GM12873 (cell line): Measurements from ENCODE around the gene CYS1.

Experiments
- TF ChIP-seq, protein P1 (sequence below): IDR thresholded peaks from 2 replicates; pipeline ENCODE4 v1.5.1; 2012; ENCODE audit warnings: low read depth, mild to moderate bottlenecking, moderate library complexity, low read length, control low read depth; ENCODE audit not compliant: insufficient read depth; ENCODE audit errors: missing control alignments

Gene CYS1

DNA sequence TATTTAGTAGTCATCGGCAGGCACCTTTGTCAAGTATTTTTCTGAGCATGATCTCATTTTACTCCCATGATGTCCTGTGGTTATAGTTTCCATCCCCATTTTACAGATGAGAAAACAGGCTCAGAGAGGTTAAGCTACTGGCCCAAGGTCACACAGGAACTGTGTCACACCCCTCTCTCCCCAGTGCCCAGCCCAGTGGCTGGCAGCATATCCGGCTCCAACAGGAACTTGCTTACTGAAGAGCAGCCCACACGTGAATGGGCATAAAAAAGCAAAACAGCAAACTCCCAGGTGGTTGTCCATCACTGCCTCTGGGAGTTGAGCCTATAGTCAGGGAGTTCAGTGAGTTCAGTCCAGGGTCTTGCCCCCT, 45.2 kb downstream of the CYS1 start:
- TF ChIP-seq, protein P1, sequence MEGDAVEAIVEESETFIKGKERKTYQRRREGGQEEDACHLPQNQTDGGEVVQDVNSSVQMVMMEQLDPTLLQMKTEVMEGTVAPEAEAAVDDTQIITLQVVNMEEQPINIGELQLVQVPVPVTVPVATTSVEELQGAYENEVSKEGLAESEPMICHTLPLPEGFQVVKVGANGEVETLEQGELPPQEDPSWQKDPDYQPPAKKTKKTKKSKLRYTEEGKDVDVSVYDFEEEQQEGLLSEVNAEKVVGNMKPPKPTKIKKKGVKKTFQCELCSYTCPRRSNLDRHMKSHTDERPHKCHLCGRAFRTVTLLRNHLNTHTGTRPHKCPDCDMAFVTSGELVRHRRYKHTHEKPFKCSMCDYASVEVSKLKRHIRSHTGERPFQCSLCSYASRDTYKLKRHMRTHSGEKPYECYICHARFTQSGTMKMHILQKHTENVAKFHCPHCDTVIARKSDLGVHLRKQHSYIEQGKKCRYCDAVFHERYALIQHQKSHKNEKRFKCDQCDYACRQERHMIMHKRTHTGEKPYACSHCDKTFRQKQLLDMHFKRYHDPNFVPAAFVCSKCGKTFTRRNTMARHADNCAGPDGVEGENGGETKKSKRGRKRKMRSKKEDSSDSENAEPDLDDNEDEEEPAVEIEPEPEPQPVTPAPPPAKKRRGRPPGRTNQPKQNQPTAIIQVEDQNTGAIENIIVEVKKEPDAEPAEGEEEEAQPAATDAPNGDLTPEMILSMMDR: no peak

DNA sequence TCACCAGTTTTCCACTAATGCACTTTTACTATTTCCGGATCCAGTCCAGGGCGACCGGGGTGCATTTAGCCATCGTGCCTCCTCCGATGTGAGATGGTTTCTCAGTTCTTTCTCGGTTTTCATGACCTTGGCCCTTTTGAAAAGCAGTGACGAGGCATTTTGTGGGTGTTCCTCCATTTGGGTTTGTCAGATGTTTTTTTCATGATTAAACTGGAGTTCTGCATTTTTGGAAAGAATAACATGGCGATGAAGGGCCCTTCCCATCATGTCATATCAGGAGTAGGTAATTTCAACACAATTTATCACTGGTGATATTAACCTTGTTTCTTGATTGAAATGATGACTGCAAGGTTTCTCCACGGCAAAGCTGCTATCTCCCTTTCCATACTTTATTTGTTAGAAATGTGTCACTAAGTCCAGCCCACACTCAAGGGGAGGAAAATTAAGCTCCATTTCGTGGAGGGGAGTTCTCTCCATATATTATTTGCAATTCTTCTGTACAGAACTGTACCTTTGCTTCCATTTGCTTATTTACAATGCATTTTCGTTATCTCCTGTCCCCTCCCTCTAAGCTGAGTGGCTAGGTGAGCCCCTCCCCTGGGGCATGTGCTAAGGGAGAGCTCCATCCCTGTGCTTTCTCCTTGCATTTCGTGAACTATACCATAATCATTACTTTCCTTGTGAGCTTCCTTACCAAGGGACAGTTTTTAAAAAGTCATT, 45.7 kb downstream of the CYS1 start:
- TF ChIP-seq, protein P1: no peak

- TF ChIP-seq, protein P1: no peak
Observed at GRCh38 chr2:10033251-10034006, 46.8 kb downstream of the CYS1 start.

GRCh38 chr2:10032746-10033105, 47.5 kb downstream of the CYS1 start:
- TF ChIP-seq, protein P1: no peak

GRCh38 chr2:10031886-10032745, 48.1 kb downstream of the CYS1 start:
- TF ChIP-seq, protein P1: no peak

DNA sequence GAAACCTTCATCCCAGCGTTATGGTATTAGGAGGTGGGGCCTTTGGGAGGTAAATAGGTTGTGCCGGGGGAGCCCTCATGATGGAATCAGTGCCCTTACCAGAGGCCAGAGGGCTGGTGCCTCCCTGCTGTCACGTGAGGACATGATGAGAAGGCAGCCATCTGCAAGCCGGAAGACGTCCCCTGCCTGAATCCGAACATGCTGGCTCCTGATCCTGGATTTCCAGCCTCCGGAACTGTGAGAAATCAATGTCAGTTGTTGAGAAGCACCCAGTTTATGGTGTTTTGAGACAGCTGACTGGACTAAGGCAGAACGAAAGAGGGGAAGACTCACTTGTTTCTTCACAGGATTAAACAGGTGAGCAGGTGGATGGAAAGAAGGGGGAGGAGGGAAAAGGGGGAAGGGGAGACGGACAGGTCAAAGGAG, 49.9 kb downstream of the CYS1 start:
- TF ChIP-seq, protein P1: no peak

- TF ChIP-seq, protein P1: no peak
Observed at GRCh38 chr2:10029875-10030223, 50.4 kb downstream of the CYS1 start.
